NCI-H1694 (cell line): Measurements from ENCODE around the gene FSD1L.

Experiments used
- DNase-seq: peaks from one replicate; lab custom pipeline; 2025; lab: John Stamatoyannopoulos, UW

Gene FSD1L

DNA sequence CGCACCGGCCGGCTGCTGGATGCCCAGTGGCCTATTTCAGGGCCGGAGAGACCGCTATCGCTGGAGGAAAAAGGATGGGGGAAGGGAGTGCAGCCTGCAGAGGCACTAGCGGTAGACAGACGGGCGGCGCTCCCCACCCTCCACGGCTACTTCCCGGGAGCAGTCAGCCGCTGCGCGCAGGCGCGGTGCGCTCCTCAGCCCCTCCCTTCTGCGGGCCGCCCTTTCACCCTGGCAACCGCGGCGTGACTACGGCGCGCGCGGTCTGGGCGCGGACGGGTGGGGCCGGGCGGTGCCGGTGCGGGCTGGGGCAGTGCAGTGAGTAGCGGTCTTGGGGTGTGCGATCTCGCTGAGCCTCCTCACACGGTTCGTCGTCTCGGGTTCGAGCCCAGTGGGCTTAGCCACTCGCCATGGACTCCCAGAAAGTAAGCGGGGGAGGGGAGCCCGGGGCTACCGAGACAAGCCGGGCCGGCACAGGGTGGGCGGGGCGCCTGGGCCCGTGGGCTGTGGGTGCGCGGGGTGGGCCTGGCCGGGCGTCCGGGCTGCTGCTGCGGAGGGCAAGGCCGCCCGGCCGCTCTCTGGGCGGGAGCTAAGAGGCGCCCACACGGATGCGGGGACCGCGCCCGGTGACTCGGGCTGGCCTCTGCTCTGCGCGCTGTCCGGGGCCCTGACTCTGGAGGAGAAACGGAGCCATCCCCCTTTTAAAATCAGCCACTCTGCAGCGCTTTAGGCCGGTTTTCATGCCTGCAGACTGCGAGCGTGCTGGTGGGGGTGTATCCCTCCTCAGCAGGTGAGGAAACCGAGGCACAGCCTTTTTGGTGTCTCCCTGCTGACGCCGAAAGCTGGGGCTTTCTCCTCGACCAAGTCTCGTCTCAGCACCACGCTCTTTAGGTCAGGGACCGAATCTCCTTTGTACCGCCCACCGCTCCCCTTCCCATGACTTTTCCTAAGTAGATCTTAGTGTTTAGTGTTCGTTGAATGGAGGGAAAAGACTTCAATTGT lies at the start of gene FSD1L:
TSS of gene FSD1L (plus strand) at position 221 of the 999 bp plus-strand sequence. CDS start at position 408, 187 bp downstream.
- DNase-seq: peak; percentile 56

DNA sequence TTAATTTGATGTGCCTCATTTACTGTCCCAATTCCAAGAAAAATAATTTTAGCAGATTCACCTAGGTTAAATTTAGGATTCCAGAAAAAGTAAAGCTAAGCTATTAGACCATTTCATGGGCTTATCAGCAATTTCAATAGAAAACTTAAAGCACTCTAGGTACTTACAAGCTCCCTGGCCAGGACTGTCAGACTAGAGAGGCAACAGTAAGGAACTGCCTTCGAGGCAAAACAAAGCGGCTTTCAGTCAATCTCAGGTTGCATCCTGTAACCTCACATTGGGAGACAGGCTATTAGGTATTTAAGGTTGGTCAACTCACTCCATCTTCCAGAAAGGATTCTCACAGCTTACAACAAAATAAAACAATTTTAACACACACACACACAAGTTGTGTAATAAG lies 48.7 kb upstream of the FSD1L start:
- DNase-seq: no peak

DNA sequence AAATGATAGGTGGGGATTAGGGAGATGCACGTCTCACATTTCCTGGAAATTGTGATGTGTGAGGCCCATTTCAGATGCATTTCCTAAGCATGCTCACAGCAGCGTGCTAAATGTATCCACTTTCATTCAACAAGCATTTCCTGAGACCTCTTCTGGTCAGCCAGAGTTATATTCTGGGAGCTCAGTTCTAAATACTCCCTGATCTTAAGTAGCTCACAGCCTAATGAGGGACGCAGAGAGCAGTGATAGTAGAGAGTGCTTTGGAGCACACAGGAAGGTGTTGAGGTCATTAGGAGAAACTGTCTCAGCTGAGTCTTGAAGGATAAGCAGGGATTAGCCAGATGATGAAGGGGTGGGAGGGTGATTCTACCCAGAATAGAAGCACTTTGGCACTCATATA lies 46.2 kb upstream of the FSD1L start:
- no peak for DNase-seq

DNA sequence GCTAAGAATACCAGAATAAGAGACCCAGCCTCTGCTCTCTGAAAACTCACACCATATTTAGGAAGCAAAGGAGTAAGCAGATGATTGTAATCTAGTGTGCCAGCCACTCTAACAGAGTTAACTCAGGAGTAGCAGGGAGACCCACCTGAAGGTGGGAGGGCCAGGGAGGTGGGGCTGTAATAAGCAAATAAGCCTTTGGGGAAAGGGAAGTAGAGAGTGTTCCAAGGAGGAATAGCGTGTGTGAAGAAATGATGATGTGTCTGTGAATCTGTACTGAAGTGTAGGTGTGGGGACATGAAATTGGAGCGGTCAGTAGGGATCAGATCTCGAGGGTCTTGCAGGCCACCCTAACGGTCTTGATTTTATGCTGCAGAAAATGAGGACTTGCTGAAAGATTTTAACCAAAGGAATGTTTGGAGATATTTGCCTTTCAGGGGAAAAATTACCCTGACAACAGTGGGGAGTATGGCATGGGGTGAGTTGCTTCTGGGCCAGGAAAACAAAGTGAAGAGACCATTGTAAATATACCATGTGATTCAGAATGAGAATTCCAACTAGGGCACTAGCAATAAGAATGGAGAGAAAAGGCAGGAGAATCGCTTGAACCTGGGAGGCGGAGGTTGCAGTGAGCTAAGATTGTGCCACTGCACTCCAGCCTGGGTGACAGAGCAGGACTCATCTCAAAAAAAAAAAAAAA lies 44.1 kb upstream of the FSD1L start:
- DNase-seq: no peak

DNA sequence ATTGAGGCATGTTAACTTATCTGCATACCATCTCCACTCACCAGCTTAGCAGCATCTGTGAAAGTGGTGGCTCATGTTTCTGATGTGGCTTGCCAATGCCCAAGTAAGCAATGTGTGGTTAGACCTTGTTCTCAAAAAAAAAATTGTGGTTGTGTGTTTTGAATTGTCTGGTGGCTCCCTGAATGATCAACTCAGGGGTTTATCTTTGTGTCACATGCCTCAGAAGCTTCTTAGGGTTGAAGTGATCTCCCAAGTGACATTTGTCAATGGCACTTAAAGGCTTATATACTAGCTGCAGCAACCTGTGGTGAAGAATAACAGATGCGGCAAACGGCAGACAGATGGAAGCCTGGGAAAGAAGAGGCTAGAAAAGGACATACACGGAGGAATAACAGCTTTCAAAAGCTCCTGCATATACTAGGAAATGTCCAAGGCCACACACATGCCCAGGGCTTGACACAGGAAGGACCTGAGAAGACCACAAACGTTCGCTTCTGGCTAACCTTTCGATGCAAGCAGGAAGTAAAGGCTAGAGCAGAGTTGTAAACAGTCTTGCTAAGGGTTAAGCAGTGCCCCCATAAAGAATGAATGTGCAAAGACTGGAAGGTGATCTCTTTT lies 42.2 kb upstream of the FSD1L start:
- DNase-seq: no peak

DNA sequence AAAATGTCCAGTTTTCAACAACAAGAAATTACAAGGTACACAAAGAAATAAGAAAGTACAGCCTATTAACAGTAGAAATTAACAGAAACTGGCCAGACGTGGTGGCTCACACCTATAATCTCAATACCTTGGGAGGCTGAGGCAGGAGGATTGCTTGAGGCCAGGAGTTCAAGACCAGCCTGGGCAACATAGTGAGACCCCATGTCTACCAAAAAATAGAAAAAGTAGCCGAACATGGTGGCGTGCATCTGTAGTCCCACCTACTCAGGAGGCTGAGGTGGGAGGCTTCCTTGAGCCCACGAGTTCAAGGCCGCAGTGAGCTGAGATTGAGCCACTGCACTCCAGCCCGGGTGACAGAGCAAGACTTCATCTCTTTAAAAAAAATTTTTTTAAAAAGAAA lies 41.5 kb upstream of the FSD1L start:
- no peak for DNase-seq

DNA sequence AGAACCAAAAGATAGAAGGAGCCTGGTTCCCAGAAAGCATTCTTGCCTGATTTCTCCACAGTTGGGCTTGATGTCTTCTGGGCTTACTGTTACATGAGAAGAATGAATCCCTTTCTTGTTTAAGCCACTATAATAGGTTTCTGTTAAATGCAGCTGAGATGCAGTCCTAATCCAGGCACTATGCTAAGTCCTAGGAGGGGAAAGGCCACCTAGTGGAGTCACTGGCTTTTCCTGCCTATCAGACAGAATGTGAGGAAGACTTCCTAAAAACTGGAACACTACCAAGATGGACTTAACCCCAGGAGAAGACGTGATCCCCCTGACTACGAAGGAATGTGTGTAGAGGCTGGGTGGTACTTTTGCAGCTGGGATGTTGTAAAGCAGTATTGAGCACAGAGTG lies 34.3 kb upstream of the FSD1L start:
- no peak for DNase-seq

DNA sequence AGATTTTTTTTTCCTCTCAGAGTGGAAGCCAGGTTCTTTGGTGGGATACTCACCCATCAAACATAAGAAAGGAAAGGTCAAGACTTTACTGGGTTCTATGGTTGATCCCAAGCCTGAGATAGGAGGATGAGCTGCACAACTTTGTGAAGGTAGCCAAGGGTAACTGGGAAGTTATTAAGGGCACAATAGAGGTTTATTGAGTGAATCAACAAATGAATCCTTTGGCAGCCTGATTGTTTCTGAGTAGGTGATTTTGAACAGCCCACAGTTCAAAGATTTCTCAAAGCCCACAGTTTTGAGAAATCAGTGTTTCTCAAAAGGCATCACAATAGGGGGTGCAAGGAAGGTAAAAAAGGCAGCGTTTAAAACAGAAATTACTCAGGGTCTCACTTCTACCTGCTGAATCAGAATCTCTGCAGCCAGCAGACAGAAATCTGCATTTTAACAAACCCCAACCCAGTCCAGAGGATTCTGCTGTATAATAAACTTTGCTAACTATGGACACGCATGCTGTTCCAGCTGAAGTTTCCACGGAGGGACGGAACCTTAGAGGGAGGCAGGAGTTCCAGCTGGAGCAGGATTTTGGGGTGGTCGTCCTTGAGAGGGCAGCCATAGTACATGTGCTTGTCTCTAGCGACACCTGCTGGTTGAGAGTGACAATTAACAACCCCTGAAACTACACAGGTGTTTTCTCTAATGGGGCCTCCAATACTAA lies 32.7 kb upstream of the FSD1L start:
- peak; percentile 54 for DNase-seq

DNA sequence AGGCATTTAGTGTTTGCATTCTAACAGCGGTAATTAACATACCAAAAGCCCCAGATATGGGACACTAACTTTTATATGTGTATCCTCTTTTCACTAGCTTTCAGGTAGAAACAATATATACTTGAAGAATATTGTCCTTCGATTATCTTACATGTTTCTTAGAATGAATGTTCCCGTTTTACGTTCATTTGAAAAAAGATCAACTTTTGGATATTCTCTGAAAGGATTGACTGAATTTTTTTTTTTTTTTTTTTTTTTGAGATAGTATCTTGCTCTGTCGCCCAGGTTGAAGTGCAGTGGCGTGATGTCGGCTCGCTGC lies 32.2 kb upstream of the FSD1L start:
- no peak for DNase-seq

DNA sequence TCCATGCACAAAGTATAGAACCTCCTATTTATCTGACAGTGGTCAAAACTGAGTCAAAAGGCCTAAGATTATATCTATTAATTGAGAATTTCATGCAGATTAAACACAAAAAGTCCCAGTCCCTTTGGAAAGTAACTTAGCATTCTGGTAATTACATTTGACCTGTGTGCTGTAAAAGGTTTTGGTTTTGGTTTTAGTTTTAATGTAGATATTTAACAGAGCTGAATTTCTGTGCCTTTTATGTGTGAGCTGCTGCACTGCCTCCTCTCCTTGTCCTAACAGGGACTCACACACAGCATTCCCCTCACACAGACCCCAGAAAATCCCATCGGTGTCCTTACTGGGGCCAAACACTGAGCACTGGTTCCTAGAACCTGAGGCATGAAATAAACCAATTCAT lies 31.0 kb upstream of the FSD1L start:
- no peak for DNase-seq

DNA sequence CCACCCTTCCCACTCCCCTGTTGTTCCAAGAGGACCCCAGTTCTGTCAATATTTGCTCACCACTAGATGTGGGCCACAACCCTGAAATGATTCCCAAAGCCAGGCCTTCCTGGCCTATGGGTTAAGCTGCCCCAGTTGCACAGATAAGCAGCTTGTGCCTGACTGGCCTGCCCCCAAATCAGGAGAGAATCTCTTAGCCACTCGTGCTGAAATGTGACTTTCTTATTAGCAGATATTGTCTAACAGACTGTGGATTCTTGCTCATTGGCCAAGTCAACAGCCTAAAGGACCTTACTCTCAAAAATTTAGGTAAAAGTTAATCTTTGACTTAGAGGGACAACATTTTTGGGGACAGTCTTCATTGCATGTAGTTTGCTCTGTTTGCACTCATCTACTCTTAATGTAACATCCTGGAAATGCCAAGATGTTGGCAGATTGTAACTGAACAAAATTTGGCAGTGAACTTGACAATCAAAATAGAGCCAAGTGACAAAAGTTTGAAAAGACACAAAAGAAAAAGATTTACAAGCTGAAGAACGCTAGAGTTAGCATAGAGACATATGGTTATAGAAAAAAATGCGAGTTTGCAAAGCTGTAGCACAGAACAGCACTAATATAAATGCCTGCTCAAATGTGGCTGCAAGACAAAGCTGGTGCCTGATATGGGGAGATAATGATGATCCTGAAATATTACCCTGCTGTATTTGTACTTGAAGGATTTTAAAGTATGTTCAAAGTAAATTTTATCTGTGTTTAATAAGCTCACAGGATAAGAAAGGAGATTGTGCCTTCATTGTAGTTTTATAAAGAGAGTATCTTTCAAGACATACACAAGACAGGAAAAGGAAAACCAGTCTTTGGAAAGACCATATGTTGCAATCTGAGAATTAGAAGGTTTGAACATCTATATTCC lies 29.0 kb upstream of the FSD1L start:
- no peak for DNase-seq

DNA sequence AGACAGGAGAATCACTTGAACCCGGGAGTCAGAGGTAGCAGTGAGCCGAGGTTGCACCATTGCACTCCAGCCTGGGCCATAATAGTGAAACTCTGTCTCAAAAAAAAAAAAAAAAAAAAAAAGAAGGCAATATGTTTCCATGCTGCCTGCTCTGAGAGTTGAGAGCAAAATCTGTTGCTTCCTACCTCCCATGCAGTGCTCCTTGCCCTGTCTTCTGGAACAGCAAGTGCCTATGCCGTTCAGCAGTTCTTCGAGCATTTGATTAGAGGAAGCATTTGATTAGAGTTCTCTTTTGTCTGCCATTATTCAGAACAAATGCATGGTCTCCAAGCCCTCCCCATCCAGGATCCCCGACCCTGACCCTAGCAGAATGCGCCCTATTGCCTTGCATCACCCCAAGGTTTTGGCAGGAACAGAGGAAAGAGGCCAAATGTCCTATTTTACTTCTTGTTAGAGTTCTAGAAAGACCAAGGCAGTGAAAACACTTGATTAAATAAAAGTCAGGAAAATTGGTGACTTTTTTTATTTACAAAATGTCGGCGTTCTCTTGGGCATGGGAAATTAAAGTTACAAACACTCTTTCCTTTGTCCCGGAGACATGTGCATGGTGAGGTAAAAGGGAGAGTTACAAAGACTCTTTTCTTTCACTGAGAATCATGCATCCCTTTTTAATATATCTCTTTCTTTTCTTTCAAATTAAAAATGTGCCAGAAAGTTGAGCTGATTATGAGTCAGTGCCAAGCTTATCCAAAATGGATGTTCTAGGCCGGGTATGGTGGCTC lies 27.8 kb upstream of the FSD1L start:
- DNase-seq: no peak

DNA sequence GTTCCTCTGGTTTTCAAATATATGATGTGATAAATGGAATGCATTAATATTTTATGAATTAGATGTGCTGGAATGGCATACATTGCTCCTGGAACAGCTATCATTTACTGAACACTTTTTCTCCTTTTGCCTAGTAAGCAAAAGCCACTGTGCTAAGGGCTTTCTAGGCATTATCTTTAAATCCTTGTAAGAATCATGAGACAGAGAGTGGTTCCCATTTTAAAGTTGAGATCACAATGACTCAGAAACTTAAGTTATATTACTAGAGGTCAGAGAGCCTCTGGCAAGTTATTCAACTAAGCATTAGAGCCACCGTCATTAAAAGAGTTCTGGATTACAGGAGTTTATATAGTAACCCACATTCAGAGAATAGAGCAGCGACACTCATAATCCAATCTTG lies 26.7 kb upstream of the FSD1L start:
- DNase-seq: no peak

DNA sequence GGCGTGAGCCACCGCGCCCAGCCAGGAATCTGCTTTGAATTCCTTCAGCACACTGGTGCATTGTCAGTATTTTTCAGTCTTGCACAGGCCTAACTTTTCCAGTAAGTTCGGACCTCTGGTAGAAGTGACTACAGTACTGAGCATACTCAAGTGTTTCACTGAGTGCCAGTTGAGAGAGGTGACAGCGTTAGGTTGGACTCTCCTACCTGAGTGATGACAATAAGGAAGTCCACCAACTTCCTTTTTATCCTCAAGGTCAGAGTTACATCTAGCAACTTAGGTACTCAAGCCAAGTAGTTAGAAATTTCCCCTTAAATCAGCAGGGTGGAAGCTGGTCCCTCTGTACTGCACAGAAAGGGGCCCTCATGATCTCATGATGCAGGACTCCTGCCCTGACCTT lies 26.0 kb upstream of the FSD1L start:
- no peak for DNase-seq

DNA sequence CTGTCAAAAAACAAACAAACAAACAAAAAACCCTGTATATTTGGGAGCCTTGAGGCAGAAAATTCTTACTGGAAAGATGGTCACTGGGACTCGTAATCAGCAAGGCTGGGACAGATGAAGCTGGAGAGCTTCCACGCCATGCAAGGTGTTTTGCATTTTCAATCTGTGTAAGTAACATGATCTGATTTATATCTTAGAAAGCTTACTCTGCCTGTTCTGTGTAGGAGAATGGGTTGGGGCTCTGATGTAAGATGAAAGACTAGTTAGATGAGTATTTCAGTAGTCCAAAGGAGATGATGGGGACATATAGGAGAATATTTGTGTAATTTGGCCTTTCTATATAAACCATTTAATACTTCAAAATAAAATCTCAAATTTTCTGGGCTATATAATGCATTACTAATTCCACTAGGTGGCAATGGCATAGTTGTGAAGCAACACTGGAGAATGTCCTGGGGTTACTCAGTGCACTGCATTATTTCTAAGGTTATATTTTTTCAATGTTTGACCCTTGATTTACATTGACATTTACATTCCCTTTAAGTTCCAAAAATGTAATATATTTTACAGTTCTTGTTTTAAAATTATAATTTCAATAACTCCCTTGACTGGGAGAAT lies 21.9 kb upstream of the FSD1L start:
- no peak for DNase-seq

DNA sequence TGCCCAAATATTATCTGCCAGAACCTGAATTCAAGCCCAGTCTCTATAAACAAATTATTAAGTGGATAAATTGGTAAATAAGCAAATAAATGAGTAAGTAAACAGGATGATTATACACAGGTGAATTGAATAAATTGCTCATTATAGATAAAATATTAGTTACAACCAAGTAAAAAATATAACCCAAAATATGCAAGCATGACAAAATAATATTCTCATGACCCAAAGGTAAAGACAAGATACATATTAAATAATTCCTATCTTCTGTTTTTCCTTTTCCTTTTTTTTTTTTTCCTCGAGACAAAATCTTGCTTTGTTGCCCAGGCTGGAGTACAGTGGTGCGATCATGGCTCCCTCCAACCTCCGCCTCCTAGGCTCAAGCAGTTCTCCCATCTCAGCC lies 21.2 kb upstream of the FSD1L start:
- no peak for DNase-seq

DNA sequence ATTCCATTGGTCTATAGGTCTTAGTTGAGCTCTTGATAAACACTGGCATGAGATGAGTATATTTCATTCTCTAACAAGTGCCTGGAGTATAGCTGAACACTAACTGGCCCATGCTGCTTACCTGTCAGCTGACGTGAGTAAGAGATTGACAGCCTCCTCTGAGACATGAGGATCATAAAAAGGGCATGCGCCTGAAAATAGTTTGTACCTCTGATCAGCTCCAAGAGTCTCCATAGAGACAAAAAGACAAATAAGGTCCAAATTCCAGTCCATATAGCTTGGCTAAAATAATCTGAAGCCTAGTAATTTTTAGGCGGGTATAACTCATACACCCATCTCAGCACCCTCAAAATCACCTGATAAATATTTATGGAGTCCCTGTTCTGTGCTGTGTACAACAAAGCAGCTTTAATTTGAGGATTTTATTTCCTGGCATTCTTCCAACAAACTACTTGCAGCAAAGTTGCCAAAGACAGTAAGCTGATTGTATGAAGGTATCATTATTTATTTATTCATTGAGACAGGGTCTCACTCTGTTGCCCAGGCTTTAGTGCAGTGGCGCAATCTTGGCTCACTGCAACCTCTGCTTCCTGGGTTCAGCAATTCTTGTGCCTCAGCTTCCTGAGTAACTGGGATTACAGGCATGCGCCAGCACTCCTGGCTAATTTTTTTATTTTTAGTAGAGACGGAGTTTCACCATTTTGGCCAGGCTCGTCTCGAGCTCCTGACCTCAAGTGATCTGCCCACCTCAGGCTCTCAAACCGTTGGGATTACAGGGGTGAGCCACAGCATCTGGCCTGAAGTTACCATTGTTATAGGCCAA lies 16.2 kb upstream of the FSD1L start:
- DNase-seq: no peak

DNA sequence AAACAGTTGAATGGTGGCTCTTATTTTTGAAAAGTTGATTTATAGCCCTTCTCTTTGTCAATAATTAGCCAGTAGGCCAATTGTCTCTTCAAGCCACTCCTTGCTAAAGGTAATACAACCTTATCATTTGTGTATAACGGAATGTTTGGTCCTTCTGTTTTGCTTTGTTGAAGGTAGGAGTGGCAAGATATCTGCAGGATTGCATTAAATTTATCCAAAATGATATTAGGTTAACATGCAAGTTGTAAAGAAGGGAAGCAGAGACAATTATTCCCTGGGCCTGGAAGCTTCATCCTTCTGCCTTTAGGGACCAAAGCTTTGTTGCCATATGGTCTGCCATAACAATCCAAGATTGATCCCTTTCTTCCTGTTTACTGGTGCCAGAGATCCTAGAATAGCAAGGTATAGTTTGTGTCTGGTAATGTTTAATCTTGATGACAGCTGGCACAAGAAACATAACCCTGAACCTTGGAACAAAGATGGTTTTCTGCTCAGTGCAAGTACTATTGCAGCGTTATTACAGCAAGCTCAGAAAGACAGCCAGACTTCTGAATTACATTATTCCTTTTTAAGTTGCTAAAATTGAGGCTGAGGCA lies 15.5 kb upstream of the FSD1L start:
- no peak for DNase-seq

DNA sequence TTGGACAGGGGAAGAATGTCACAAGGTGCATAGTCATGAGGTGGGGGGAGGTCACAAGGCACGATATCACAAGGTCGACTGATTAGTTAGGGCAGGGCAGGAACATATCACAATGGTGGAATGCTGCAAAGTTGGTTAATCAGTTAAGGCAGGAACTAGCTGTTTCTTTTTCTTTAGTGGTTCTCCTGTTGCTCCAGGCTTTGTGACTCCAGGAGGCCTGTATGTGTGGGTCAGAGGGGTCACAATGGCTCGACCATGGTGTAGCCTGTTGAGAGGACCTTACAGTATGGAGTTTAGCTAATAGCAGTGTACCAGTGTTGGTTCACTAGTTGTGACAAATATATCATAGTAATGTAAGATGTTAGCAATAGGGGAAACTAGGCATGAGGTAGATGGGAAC lies 12.4 kb upstream of the FSD1L start:
- DNase-seq: no peak
